Kidney epithelial cell (primary cell): Measurements from ENCODE around the gene KLRK1. TPM values are rescaled to one million over a fixed set of nuclear protein-coding genes. Genes with fewer than 3 reads are reported as not detected.
"Not testable (repeated sequence)": the region's sequence is repeated elsewhere in the genome, so short reads cannot be mapped to it uniquely, and the experiment has no call there.

Experiments used
- DNase-seq: peaks from one replicate; pipeline ENCODE4 v3.0.0-alpha.2; 2010; ENCODE audit warnings: low read depth
- H3K27me3 ChIP-seq: 2 replicates; pipeline ENCODE4 v1.6.0; 2011; ENCODE audit warnings: low read length; ENCODE audit not compliant: control insufficient read depth, insufficient read depth
- H3K36me3 ChIP-seq: 2 replicates; pipeline ENCODE4 v1.5.1; 2011; ENCODE audit warnings: low read length; ENCODE audit not compliant: control insufficient read depth, insufficient read depth
- H3K4me3 ChIP-seq: 2 replicates; pipeline ENCODE4 v1.5.1; 2011; ENCODE audit warnings: low read depth, mild to moderate bottlenecking, control low read depth, low read length
- CTCF ChIP-seq: IDR thresholded peaks from 2 replicates; pipeline ENCODE4 v1.5.1; 2011; ENCODE audit warnings: mild to moderate bottlenecking, moderate library complexity, low read length, control low read depth, inconsistent platforms; ENCODE audit not compliant: insufficient read depth, poor library complexity, severe bottlenecking
- total RNA-seq: library from RNA; depleted of rRNA; stranded (reverse); fragments of >200 nt; gene quantifications from 2 replicates; pipeline ENCODE4 v1.2.3, GENCODE V29; 2015

KLRK1 gene
- total RNA-seq, 1 donor from 2014 or later: not detected

DNA sequence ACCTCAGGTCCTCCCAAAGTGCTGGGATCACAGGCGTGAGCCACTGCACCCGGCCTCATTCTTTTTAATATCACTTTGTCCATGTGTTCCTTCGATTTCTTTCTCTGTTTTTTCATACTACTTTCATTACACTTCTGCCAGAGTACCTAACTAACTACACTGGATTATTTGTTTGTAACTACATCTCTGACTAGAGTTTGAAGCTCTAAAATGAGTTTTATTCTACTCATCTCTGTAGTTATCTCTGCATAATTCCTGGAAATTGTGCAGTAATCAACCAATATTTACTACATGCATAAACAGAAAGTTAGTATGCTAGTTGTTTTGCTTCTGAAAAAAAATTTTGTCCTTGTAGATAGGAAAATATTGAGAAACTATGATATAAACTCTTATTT is 15.2 kb downstream of the KLRK1 start:
- no peaks in the 10 kb centered on the region for H3K27me3 ChIP-seq
- no peak for TF ChIP-seq CTCF
- no peak for DNase-seq

GRCh38 chr12:10372559-10372958 is 17.3 kb downstream of the KLRK1 start:
- no peak for DNase-seq
- Histone ChIP-seq H3K27me3 (no peaks in the 10 kb centered on the region), H3K4me3 (no peak overlapping the region), H3K36me3 (no peaks in the 10 kb centered on the region)
- TF ChIP-seq CTCF: no peak

More for the DNA sequence above, 15.2 kb downstream of the KLRK1 start:
- H3K36me3 ChIP-seq: no peaks in the 10 kb centered on the region
- H3K4me3 ChIP-seq: no peak overlapping the region

DNA sequence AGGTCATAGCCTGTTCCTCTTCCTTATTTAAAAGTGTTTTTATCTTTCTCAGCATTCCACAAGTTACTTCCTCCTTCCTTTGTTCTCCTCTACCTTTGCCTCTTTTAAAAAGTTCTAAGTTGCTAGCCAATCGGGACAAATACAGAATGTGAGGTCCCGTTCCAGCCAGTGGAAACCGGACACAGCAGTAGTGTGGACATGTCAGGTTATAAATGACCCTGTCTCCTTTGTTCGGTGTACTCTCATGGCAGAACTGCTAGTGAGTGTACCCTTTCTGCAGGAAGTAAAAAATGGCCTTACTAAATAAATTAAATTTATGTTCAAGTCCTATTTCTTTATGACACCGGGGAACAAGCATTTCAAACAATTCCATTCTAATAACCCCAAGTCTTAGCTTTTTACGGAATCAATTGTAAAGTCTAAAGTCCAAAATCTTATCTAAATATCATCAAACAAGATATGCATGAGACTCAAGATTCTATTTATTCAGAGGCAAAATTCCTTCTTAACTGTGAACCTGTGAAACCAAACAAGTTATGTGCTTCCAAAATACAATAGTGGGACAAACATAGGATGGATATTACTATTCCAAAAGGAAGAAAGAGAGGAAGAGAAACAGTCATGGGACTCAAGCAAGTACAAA is 17.8 kb downstream of the KLRK1 start:
- not testable (repeated sequence) for H3K36me3 ChIP-seq, DNase-seq, H3K4me3 ChIP-seq, H3K27me3 ChIP-seq

DNA sequence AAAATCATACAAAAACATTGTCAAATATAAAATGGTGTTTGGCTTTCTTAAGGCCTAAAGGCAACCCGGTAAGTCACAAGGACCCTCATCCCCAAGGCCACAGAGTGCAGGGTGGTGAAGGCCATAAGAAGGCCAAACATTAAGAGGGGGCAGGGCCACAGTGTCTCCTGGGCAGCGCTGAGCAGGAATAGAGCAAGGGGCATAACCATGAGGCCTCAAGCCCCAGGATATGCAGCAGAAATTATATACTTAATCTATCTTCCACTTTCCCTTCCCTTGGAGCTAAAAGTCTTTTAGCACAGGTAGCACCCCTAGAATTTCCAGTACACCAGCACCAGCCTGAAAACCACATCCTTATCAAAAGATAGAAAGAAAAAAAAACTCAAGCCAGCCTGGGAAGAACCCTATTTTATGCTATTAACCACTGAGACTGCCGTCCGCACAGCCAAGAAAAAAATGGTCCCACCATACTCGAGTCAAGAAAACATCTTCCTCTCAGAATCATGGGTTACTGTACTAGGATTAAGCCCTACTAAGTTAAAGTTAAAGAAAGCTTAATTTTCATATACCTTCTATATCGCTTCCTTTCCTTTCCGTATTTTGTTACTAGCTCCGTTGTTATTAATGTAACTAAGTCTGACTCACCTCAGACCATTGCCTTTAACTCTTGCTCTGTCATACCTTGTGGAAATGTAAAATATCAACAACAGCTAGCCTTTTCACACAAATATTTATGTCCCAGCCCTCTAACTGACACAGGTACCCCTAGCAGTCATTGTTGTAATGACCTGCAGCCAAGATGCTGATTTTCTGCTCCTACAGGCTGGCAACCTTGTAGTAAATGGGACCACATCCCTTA is 20.1 kb downstream of the KLRK1 start:
- TF ChIP-seq CTCF: no peak
- H3K4me3 ChIP-seq: no peak overlapping the region
- DNase-seq: no peak
- no peaks in the 10 kb centered on the region for H3K27me3 ChIP-seq
- no peaks in the 10 kb centered on the region for H3K36me3 ChIP-seq

DNA sequence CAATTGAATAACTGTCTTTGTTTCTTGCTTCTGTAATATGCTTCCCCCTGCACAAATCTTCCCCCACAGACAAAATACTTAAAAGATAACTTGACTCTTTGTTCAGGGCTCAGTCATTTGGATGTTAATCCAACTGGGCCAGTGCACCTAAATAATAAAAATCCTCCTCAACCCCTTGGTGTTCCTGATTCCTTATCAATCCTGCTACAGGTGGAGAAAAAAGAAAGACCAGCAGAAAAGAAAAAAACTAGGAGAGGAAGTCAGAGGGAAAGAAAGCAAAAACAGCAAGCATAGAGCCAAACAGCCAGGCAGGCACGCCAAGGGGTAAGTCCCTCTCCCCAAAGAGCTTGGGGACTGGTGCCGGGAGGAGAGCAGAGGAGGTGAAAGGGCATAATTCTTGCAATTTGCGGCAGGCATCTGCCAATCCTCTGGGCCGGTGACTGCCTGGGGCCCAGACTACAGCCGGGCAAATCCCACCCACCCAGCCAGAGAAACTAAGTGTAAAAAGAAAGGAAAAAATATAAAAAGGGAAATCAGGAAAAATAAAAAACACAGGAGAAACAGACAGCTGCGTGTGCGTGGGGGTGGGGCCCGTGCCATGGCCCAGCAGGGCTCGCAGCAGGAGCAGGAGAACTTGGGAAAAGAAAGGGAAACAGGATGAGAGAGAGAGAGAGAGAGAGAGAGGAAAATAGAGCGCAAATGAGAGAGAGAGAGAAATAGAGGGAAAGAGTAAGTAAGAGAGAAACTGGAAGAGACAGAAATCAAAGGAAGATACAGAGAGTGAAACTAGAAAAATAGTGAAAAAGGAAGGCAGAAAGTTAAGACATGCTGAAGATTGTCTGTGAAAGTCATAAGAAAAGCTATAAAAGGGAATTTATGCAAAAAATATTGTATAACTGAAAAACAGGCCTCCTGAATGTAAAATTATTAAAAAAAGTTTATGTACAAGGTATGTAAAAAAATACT is 21.4 kb downstream of the KLRK1 start:
- H3K27me3 ChIP-seq: no peaks in the 10 kb centered on the region
- TF ChIP-seq CTCF: no peak
- no peak for DNase-seq
- no peak overlapping the region for H3K4me3 ChIP-seq
- no peaks in the 10 kb centered on the region for H3K36me3 ChIP-seq

DNA sequence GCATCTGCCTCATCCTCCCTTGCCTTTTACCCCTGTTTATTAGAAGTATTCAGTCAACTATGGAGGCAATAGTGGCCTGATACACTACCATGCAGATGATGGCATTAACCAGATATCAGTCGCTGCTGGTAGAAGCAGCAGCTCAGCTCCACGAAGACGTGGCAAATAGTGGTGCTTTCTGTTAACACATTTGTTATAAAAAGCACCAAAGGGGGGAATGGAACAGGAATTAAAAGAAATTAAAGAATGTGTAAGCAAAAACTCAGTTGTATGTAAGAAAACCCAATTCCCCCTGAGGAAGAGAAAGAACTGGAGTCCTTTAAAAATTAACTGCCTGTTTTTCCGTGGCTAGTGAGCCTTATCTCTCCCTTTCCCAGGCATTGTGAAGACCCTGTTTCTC is 22.1 kb downstream of the KLRK1 start:
- not testable (repeated sequence) for H3K36me3 ChIP-seq, DNase-seq, H3K27me3 ChIP-seq, H3K4me3 ChIP-seq
